HCT116 (cell line): Measurements from ENCODE around the gene GRIK2. TPM values are rescaled to one million over a fixed set of nuclear protein-coding genes. Genes with fewer than 3 reads are reported as not detected.

Experiments used
- ATAC-seq: fragments of 200-7000 bp; cut with Tn5 transposase; 2 replicates; pipeline ENCODE4 v1.9.1; 2020; ENCODE audit warnings: mild to moderate bottlenecking, moderate library complexity
- BruUV-seq: library from RNA; stranded (reverse); fragments of 400-500 nt; replicated peaks from 2 replicates; lab custom pipeline; 2021; lab: Mats Ljungman, UMichigan
- CTCF ChIA-PET: fragments of 300-600 bp; sonication (Branson Sonifier 250); formaldehyde crosslinking; loops from one replicate; lab custom pipeline; 2021; ENCODE audit warnings: antibody characterized with exemption; lab: Charles Lee
- POLR2A ChIA-PET: fragments of 300-600, 350-600 bp; sonication (Branson Sonifier 250); formaldehyde crosslinking; loops from one replicate; lab custom pipeline; 2021; ENCODE audit warnings: antibody characterized with exemption; lab: Charles Lee
- RAD21 ChIA-PET, 2 experiments: fragments of 300-600 bp; sonication (Branson Sonifier 250); formaldehyde crosslinking; loops; one replicate each; lab custom pipeline; 2023; ENCODE audit warnings: low total read pairs in 2 of 2; ENCODE audit not compliant: uncharacterized antibody in 2 of 2, unreplicated experiment in 2 of 2, low non-redundant PET in 1 of 2; lab: Charles Lee
- DNase-seq: peaks from one replicate; pipeline ENCODE4 v3.0.0-alpha.2; 2010; ENCODE audit warnings: low read depth, low spot score
- H2AFZ ChIP-seq: fragments of 200-600 bp; shearing (Covaris generic), sonication (generic); 2 replicates; pipeline ENCODE4 v1.6.1; 2017; ENCODE audit warnings: low read depth, mixed run types, mixed read lengths, antibody characterized with exemption, low read length; ENCODE audit not compliant: poor library complexity, severe bottlenecking
- H3K27ac ChIP-seq: 2 replicates; pipeline ENCODE4 v1.5.1; 2012; ENCODE audit warnings: low read depth, low read length
- H3K27me3 ChIP-seq: fragments of 200-600 bp; sonication (generic); 2 replicates; pipeline ENCODE4 v1.6.1; 2016; ENCODE audit warnings: mixed run types, low read length, mixed read lengths; ENCODE audit not compliant: insufficient read depth
- H3K36me3 ChIP-seq, 2 experiments: fragments of 200-500 bp in 1 of 2; fragments of 200-600 bp in 1 of 2; sonication (Bioruptor generic) in 1 of 2; sonication (generic) in 1 of 2; 2 replicates each; pipeline versions ENCODE4 v1.5.1 to v1.6.1; 2014 to 2016; ENCODE audit warnings: low read length in 2 of 2, inconsistent platforms in 1 of 2, mixed read lengths in 1 of 2, mixed run types in 1 of 2; ENCODE audit not compliant: insufficient read depth in 2 of 2, control insufficient read depth in 1 of 2
- H3K4me1 ChIP-seq, 2 experiments: fragments of 200-600 bp in 1 of 2; sonication (generic) in 1 of 2; 2 replicates each; pipeline versions ENCODE4 v1.5.1 to v1.6.1; 2012 to 2017; ENCODE audit warnings: low read length in 2 of 2, inconsistent platforms in 1 of 2, mild to moderate bottlenecking in 1 of 2, mixed read lengths in 1 of 2, mixed run types in 1 of 2, moderate library complexity in 1 of 2; ENCODE audit not compliant: insufficient read depth in 2 of 2, control insufficient read depth in 1 of 2
- H3K4me2 ChIP-seq: fragments of 200-600 bp; sonication (generic); 2 replicates; pipeline ENCODE4 v1.6.1; 2017; ENCODE audit warnings: mixed run types, low read length, mixed read lengths
- H3K4me3 ChIP-seq, 2 experiments: fragments of 200-600 bp in 1 of 2; sonication (generic) in 1 of 2; replicated peaks in 1 of 2; 2 replicates each; pipeline ENCODE4 v1.5.1; 2011 to 2016; ENCODE audit warnings: low read length in 2 of 2, control low read depth in 1 of 2, low read depth in 1 of 2, mild to moderate bottlenecking in 1 of 2, mixed read lengths in 1 of 2, mixed run types in 1 of 2
- H3K79me2 ChIP-seq: fragments of 200-600 bp; sonication (generic); 2 replicates; pipeline ENCODE4 v1.6.1; 2017; ENCODE audit warnings: mild to moderate bottlenecking, mixed run types, low read length, moderate library complexity, mixed read lengths; ENCODE audit not compliant: insufficient read depth
- H3K9ac ChIP-seq: fragments of 200-600 bp; sonication (generic); 2 replicates; pipeline ENCODE4 v1.6.1; 2016; ENCODE audit warnings: low read length, mixed read lengths
- H3K9me2 ChIP-seq: fragments of 200-600 bp; sonication (generic), shearing (Covaris generic); 2 replicates; pipeline ENCODE4 v1.6.1; 2017; ENCODE audit warnings: mixed run types, mild to moderate bottlenecking, moderate library complexity; ENCODE audit not compliant: insufficient read depth
- H3K9me3 ChIP-seq, 2 experiments: fragments of 200-500 bp in 1 of 2; fragments of 200-600 bp in 1 of 2; sonication (Bioruptor generic) in 1 of 2; sonication (generic) in 1 of 2; 2 replicates each; pipeline ENCODE4 v1.6.1; 2014 to 2017; ENCODE audit warnings: low read length in 2 of 2, mixed read lengths in 2 of 2, inconsistent platforms in 1 of 2, low read depth in 1 of 2, mild to moderate bottlenecking in 1 of 2, mixed run types in 1 of 2, moderate library complexity in 1 of 2; ENCODE audit not compliant: control insufficient read depth in 1 of 2, insufficient read depth in 1 of 2
- H4K20me1 ChIP-seq: fragments of 200-600 bp; sonication (generic), shearing (Covaris generic); 2 replicates; pipeline ENCODE4 v1.6.1; 2017; ENCODE audit warnings: mixed run types, mild to moderate bottlenecking, moderate library complexity; ENCODE audit not compliant: insufficient read depth
- YY1 ChIP-seq: IDR thresholded peaks from 2 replicates; pipeline ENCODE4 v1.6.1; 2011; ENCODE audit warnings: low read length, low read depth, moderate library complexity, mild to moderate bottlenecking; ENCODE audit not compliant: insufficient replicate concordance; ENCODE audit errors: extremely low read depth
- ZFX ChIP-seq: fragments of 450-650 bp; IDR thresholded peaks from 2 replicates; pipeline ENCODE4 v1.6.1; 2017
- intact Hi-C: fragments of 100-400 bp; cut with micrococcal nuclease; formaldehyde crosslinking; loops from 2 replicates; pipeline ENCODE4 v1.10.0; 2022
- total RNA-seq: library from RNA; stranded (reverse); gene quantifications from one replicate; pipeline ENCODE4 v1.2.1, GENCODE V29; 2021; ENCODE audit not compliant: unreplicated experiment
- TF ChIP-seq, protein P1 (sequence below): IDR thresholded peaks from 2 replicates; pipeline ENCODE4 v1.6.1; 2012
- TF ChIP-seq, protein P2 (sequence below), 3 experiments: fragments of 200-600 bp in 1 of 3; sonication (generic) in 1 of 3; IDR thresholded peaks in 2 of 3; conservative IDR thresholded peaks in 1 of 3; 2 replicates each; pipeline ENCODE4 v1.5.1; 2012 to 2017; ENCODE audit warnings: low read depth in 2 of 3, low read length in 2 of 3, antibody characterized with exemption in 1 of 3, borderline replicate concordance in 1 of 3, control low read depth in 1 of 3, mild to moderate bottlenecking in 1 of 3, mixed read lengths in 1 of 3, mixed run types in 1 of 3, moderate library complexity in 1 of 3; ENCODE audit not compliant: insufficient read depth in 1 of 3

Gene GRIK2
- total RNA-seq, 1 experiment from 2014 or later, result 0.64 TPM

DNA sequence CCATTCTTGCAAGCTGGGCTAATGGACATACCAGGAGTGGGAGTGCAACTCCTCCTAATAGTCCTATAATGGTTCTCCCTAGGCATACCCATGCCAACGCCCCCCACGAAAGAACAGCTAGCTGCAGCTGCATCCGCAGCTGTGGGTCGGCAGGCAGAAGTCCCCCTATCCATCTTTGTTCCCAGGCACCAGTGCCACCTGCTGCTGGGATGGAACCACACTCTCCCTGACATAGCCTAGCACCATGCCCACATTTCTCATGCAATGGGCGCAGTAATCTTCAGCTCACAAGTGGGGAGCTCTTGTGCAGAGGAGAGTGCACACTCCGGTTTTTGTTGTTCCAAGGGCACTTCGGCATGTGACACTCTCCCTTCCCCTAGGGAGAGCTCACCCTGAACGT, 567.8 kb downstream of the GRIK2 start:
- intact Hi-C loops, result no loop called here
- H3K4me2 ChIP-seq, result no peak overlapping the region
- no peak overlapping the region for H3K27ac ChIP-seq
- POLR2A ChIA-PET, result no interaction called here
- no peak overlapping the region for H3K9ac ChIP-seq
- no peak overlapping the region for H2AFZ ChIP-seq
- no peak for DNase-seq
- no peaks in the 10 kb centered on the region for H3K4me1 ChIP-seq
- RAD21 ChIA-PET, result no interaction called here
- 0 out of 2 replicates have a peak, but pooled peaks have one; percentile 25 for ATAC-seq
- no peaks in the 10 kb centered on the region for H3K27me3 ChIP-seq
- no peaks in the 10 kb centered on the region for H3K36me3 ChIP-seq
- BruUV-seq, result no TSS peak
- no peaks in the 10 kb centered on the region for H3K9me3 ChIP-seq
- TF ChIP-seq, protein P1, sequence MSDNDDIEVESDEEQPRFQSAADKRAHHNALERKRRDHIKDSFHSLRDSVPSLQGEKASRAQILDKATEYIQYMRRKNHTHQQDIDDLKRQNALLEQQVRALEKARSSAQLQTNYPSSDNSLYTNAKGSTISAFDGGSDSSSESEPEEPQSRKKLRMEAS, result no peak
- TF ChIP-seq, protein P2, sequence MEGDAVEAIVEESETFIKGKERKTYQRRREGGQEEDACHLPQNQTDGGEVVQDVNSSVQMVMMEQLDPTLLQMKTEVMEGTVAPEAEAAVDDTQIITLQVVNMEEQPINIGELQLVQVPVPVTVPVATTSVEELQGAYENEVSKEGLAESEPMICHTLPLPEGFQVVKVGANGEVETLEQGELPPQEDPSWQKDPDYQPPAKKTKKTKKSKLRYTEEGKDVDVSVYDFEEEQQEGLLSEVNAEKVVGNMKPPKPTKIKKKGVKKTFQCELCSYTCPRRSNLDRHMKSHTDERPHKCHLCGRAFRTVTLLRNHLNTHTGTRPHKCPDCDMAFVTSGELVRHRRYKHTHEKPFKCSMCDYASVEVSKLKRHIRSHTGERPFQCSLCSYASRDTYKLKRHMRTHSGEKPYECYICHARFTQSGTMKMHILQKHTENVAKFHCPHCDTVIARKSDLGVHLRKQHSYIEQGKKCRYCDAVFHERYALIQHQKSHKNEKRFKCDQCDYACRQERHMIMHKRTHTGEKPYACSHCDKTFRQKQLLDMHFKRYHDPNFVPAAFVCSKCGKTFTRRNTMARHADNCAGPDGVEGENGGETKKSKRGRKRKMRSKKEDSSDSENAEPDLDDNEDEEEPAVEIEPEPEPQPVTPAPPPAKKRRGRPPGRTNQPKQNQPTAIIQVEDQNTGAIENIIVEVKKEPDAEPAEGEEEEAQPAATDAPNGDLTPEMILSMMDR (IDR thresholded peaks at IDR 0.05 in 2 of 3, conservative IDR thresholded peaks at IDR 0.05 in 1 of 3; ENCODE audit: borderline replicate concordance in 1 of 3, insufficient read depth in 1 of 3, low read depth in 2 of 3, low read length in 2 of 3), result peak in 1 of 3 experiments; percentile 12; a peak in 1 of 6 replicates
- no peaks in the 10 kb centered on the region for H3K79me2 ChIP-seq
- CTCF ChIA-PET, result no interaction called here
- no peaks in the 10 kb centered on the region for H4K20me1 ChIP-seq
- no peaks in the 10 kb centered on the region for H3K9me2 ChIP-seq
- no peak overlapping the region for H3K4me3 ChIP-seq

DNA sequence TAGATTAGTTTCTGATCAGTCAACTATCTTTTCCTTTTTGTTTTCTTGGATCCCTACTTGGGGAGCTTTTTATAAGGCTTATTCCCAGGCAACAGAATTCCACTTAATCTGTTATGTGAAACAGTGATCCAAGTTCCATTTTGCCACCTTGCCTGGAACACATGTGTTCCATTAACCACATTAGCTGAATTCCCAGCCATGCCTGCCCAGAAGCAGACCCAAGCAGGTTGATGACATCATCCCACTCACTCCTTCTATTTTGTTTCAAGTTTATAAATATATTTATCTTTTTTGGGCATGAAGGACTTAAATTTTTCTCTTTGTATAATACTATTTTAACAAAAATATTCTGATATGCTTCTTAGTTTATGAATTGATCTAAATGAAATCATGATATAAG, 587.4 kb downstream of the GRIK2 start:
- Histone ChIP-seq H4K20me1 (no peaks in the 10 kb centered on the region), H3K9me3 (no peaks in the 10 kb centered on the region), H2AFZ (no peak overlapping the region), H3K36me3 (no peaks in the 10 kb centered on the region), H3K27me3 (no peaks in the 10 kb centered on the region), H3K79me2 (no peaks in the 10 kb centered on the region), H3K9me2 (no peaks in the 10 kb centered on the region), H3K4me2 (no peak overlapping the region), H3K9ac (no peak overlapping the region), H3K4me3 (no peak overlapping the region), H3K27ac (no peak overlapping the region), H3K4me1 (no peaks in the 10 kb centered on the region)
- no TSS peak for BruUV-seq
- ATAC-seq, result no peak
- DNase-seq, result no peak
- intact Hi-C loops, result no loop called here
- TF ChIP-seq ZFX (no peak), YY1 (no peak)
- TF ChIP-seq, protein P2 (IDR thresholded peaks at IDR 0.05 in 2 of 3, conservative IDR thresholded peaks at IDR 0.05 in 1 of 3; ENCODE audit: borderline replicate concordance in 1 of 3, insufficient read depth in 1 of 3, low read depth in 2 of 3, low read length in 2 of 3), result no peak
- CTCF ChIA-PET, result no interaction called here
- RAD21 ChIA-PET, result no interaction called here
- POLR2A ChIA-PET, result no interaction called here
